Measurements from ENCODE around the gene TRIL.

Gene TRIL

GRCh38 chr7:28958235-28958979 lies at the start of gene TRIL:
TSS of gene TRIL (minus strand) at chr7:28958330. CDS start at chr7:28958046, 284 bp downstream.
- H3K27ac ChIP-seq, result no peak within 1 kb of the TSS
- ChIA-PET POLR2A (ENCODE audit: low non-redundant PET) (no interaction called here), CTCF (interaction anchor here (3.3 to 4.6 kb wide), 2 partner anchors 31 to 148 kb away, joined by 30 to 37 read pairs; no protein-coding TSS in a partner anchor)
- no peak for DNase-seq (ENCODE audit: low spot score)
- no peak for TF ChIP-seq CTCF (conservative IDR thresholded peaks at IDR 0.05; ENCODE audit: low read depth)

- no peak overlapping the region for H3K27ac ChIP-seq
- POLR2A ChIA-PET (ENCODE audit: low non-redundant PET), result no interaction called here
- CTCF ChIA-PET, result no interaction called here
- no peak for TF ChIP-seq CTCF (conservative IDR thresholded peaks at IDR 0.05; ENCODE audit: low read depth)
- DNase-seq (ENCODE audit: low spot score), result no peak
Observed at GRCh38 chr7:29007127-29007526, 49.0 kb upstream of the TRIL start.

- no peak for TF ChIP-seq CTCF (conservative IDR thresholded peaks at IDR 0.05; ENCODE audit: low read depth)
- ChIA-PET POLR2A (ENCODE audit: low non-redundant PET) (no interaction called here), CTCF (interaction anchor here (0.6 to 0.7 kb wide), 3 partner anchors 9 to 45 kb away, joined by 3 to 5 read pairs (median 3); no protein-coding TSS in a partner anchor)
- no peak overlapping the region for H3K27ac ChIP-seq
- DNase-seq (ENCODE audit: low spot score), result no peak
Observed at GRCh38 chr7:29005829-29006228, 47.7 kb upstream of the TRIL start.

GRCh38 chr7:29005406-29005805 lies 47.3 kb upstream of the TRIL start:
- ChIA-PET POLR2A (ENCODE audit: low non-redundant PET) (no interaction called here), CTCF (interaction anchor here (0.7 kb wide), 2 partner anchors 41 to 45 kb away, joined by 3 to 5 read pairs; no protein-coding TSS in a partner anchor)
- H3K27ac ChIP-seq, result no peak overlapping the region
- no peak for DNase-seq (ENCODE audit: low spot score)
- no peak for TF ChIP-seq CTCF (conservative IDR thresholded peaks at IDR 0.05; ENCODE audit: low read depth)

GRCh38 chr7:29003703-29004102 lies 45.6 kb upstream of the TRIL start:
- no peak for DNase-seq (ENCODE audit: low spot score)
- TF ChIP-seq CTCF (conservative IDR thresholded peaks at IDR 0.05; ENCODE audit: low read depth), result no peak
- ChIA-PET CTCF (no interaction called here), POLR2A (ENCODE audit: low non-redundant PET) (no interaction called here)
- no peak overlapping the region for H3K27ac ChIP-seq

- TF ChIP-seq CTCF (conservative IDR thresholded peaks at IDR 0.05; ENCODE audit: low read depth), result no peak
- CTCF ChIA-PET, result no interaction called here
Observed at GRCh38 chr7:29000717-29001076, 42.6 kb upstream of the TRIL start.

More at GRCh38 chr7:29000717-29001076, 42.6 kb upstream of the TRIL start:
- no peak for DNase-seq (ENCODE audit: low spot score)
- POLR2A ChIA-PET (ENCODE audit: low non-redundant PET), result no interaction called here
- H3K27ac ChIP-seq, result no peak overlapping the region

All from RWPE1 (cell line).